ENCODE measurements around the gene AOC3. TPM values are rescaled to one million over a fixed set of nuclear protein-coding genes. Genes with fewer than 3 reads are reported as not detected.

AOC3 gene
- total and polyA plus RNA-seq, 2 of the 13 experiments (the other 11 are each of a cell fraction or from before 2014, with no cell fraction given), result 8.7 to 51.7 TPM

DNA sequence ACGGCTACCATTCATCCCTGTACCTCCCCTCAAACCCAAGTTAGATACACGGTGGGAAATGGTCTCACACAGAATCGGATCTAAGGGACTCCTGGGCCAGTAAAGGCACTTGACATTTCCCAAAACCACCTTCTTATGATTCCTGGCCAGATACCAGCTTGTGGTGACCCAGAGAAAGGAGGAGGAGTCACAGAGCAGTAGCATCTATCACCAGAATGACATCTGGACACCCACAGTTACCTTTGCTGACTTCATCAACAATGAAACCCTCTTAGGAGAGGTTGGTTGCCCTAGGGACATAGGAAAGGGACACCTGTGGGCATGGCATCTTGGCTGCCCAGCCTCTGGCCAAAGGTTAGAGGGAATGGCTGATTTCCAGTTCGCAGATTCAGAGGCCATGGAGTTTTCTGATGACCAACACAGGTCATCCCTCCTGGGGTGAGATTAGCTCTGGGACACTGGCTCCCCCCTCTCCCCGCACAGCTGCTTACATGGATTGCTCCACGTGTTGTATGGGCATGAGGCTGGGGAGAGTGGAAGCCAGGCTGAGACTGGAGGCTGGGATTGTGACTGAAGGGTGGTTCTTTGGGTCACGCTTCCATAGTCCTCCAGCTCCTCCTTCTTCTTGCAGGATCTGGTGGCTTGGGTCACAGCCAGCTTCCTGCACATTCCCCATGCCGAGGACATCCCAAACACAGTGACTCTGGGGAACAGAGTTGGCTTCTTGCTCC, 1.4 kb upstream of the AOC3 start:
- intact Hi-C loops (cut with micrococcal nuclease; ENCODE audit: unreplicated experiment), result no loop called here

More for the DNA sequence above, 1.4 kb upstream of the AOC3 start:
- H3K36me3 ChIP-seq (replicated peaks in 1 of 2; ENCODE audit: control insufficient read depth in 1 of 2, insufficient read depth in 2 of 2, low read length in 2 of 2), result peaks cover 10% of the 10 kb centered on the region in 2 experiments
- H3K4me1 ChIP-seq (ENCODE audit: insufficient read depth, low read length), result peaks cover 62% of the 10 kb centered on the region
- no peak for DNase-seq (ENCODE audit: low spot score)
- TF ChIP-seq FIP1L1 (IDR thresholded peaks at IDR 0.05; ENCODE audit: borderline replicate concordance, insufficient read depth, low read depth, low read length) (no peak), NFKB2 (CRISPR knock-in tag; IDR thresholded peaks at IDR 0.05; ENCODE audit: borderline replicate concordance) (0 out of 2 replicates have a peak, but pooled peaks have one; percentile 26), DNMT3B (CRISPR knock-in tag; conservative IDR thresholded peaks at IDR 0.05) (0 out of 2 replicates have a peak, but pooled peaks have one; percentile 47), NPAS2 (CRISPR knock-in tag; IDR thresholded peaks at IDR 0.05; ENCODE audit: borderline replicate concordance) (peak; percentile 60; the same call in 1 of the 2 replicates), NFIB (CRISPR knock-in tag; IDR thresholded peaks at IDR 0.05; ENCODE audit: borderline replicate concordance) (no peak)
- TF ChIP-seq, protein P1, sequence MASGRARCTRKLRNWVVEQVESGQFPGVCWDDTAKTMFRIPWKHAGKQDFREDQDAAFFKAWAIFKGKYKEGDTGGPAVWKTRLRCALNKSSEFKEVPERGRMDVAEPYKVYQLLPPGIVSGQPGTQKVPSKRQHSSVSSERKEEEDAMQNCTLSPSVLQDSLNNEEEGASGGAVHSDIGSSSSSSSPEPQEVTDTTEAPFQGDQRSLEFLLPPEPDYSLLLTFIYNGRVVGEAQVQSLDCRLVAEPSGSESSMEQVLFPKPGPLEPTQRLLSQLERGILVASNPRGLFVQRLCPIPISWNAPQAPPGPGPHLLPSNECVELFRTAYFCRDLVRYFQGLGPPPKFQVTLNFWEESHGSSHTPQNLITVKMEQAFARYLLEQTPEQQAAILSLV (CRISPR knock-in tag; IDR thresholded peaks at IDR 0.05; ENCODE audit: borderline replicate concordance), result 0 out of 2 replicates have a peak, but pooled peaks have one; percentile 49
- POLR2A ChIA-PET, result interaction anchor here (3.7 kb wide), 1 partner anchor 17 kb away, joined by 12 read pairs; no protein-coding TSS in a partner anchor
- no peaks in the 10 kb centered on the region for H4K20me1 ChIP-seq (ENCODE audit: insufficient read depth, low read length)
- H3K27me3 ChIP-seq (ENCODE audit: control insufficient read depth in 1 of 2, insufficient read depth in 2 of 2, low read length in 2 of 2), result no peaks in the 10 kb centered on the region
- ATAC-seq, result no peak
- H3K9me3 ChIP-seq (ENCODE audit: low read length), result no peaks in the 10 kb centered on the region
- no peaks in the 10 kb centered on the region for H3K79me2 ChIP-seq (ENCODE audit: insufficient read depth, low read length)
- H3K4me3 ChIP-seq (replicated peaks in 1 of 3; ENCODE audit: insufficient read depth in 1 of 3, low read depth in 2 of 3, low read length in 3 of 3), result no peak overlapping the region
- no peak for FAIRE-seq
- H2AFZ ChIP-seq (ENCODE audit: low read length), result no peak overlapping the region
- 64% methylated on average over 8 of the region's 8 CpGs for WGBS (ENCODE audit: low lambda C conversion rate)
- in situ Hi-C loops (cut with HindIII; ENCODE audit: extremely low pct_ligation_motif_present, low pct_unique_long_range_greater_than_20kb), result loop anchor here (10.0 kb wide), 1 partner anchor 135 kb away; the partner anchor contains the start of genes PTGES3L and RUNDC1
- no peak overlapping the region for H3K4me2 ChIP-seq (ENCODE audit: low read depth, low read length)
- H3K9ac ChIP-seq (ENCODE audit: insufficient read depth, low read depth, low read length), result no peak overlapping the region
- BruUV-seq (replicated peaks), result no TSS peak
- H3K27ac ChIP-seq (ENCODE audit: extremely low read length, insufficient read depth, low read length), result no peak overlapping the region
- CTCF ChIA-PET (ENCODE audit: low intra/inter-chr PET ratio, low total read pairs), result no interaction called here

All from HepG2 (cell line).